HK-2 (cell line): ENCODE data around the gene HMG20A.
"Not testable (repeated sequence)": the region's sequence is repeated elsewhere in the genome, so short reads cannot be mapped to it uniquely, and the experiment has no call there.

Source experiments
- DNase-seq: peaks from one replicate; pipeline ENCODE4 v3.0.0-alpha.2; 2018; ENCODE audit not compliant: unreplicated experiment

HMG20A gene

GRCh38 chr15:77406846-77407245 lies 13.8 kb upstream of the HMG20A start:
- no peak for DNase-seq

- no peak for DNase-seq
These were observed 11.2 kb upstream of the HMG20A start for GRCh38 chr15:77409259-77410156.

- not testable (repeated sequence) for DNase-seq
These were observed 10.6 kb upstream of the HMG20A start for GRCh38 chr15:77410157-77410500.

- DNase-seq = no peak
These were observed 9.7 kb upstream of the HMG20A start for GRCh38 chr15:77410701-77411618.

- DNase-seq = no peak
These were observed 9.1 kb upstream of the HMG20A start for GRCh38 chr15:77411619-77411976.

GRCh38 chr15:77412972-77413698 lies 7.6 kb upstream of the HMG20A start:
- no peak for DNase-seq

GRCh38 chr15:77413699-77414349 lies 6.9 kb upstream of the HMG20A start:
- DNase-seq = no peak

GRCh38 chr15:77414789-77415442 lies 5.8 kb upstream of the HMG20A start:
- DNase-seq = no peak

- no peak for DNase-seq
These were observed 5.1 kb upstream of the HMG20A start for GRCh38 chr15:77415450-77416147.

- no peak for DNase-seq
These were observed 4.6 kb upstream of the HMG20A start for GRCh38 chr15:77416148-77416455.

- no peak for DNase-seq
These were observed 3.7 kb upstream of the HMG20A start for GRCh38 chr15:77416954-77417353.

- DNase-seq = no peak
These were observed 3.1 kb upstream of the HMG20A start for GRCh38 chr15:77417602-77418001.

GRCh38 chr15:77418391-77418965 lies 2.2 kb upstream of the HMG20A start:
- no peak for DNase-seq

GRCh38 chr15:77418966-77419835 lies 1.5 kb upstream of the HMG20A start:
- DNase-seq = peak; percentile 29

- DNase-seq = peak; percentile 95
These were observed 665 bp upstream of the HMG20A start, which contains the start of gene PEAK1 for GRCh38 chr15:77419836-77420609. PEAK1 (minus strand) TSS chr15:77420104; CDS start chr15:77181926, 238,178 bp downstream.

- DNase-seq = no peak
These were observed 647 bp downstream of the HMG20A start for GRCh38 chr15:77421370-77421700.

GRCh38 chr15:77425104-77425503 lies 4.4 kb downstream of the HMG20A start:
- DNase-seq = no peak

- DNase-seq = no peak
These were observed 5.7 kb downstream of the HMG20A start for GRCh38 chr15:77426377-77426776.

GRCh38 chr15:77426871-77427270 lies 6.2 kb downstream of the HMG20A start:
- no peak for DNase-seq
